Aorta (tissue), 5 donors: ENCODE results near the gene CNN3. TPM values are rescaled to one million over a fixed set of nuclear protein-coding genes. Genes with fewer than 3 reads are reported as not detected.

Experiments
- ATAC-seq: fragments of 200-7000 bp; cut with Tn5 transposase; one replicate; pipeline ENCODE4 v1.9.1; 2022; ENCODE audit warnings: moderate library complexity; ENCODE audit not compliant: low FRiP score
- DNase-seq, 2 donors: peaks; one replicate each; pipeline ENCODE4 v3.0.0-alpha.2; 2020
- H3K27ac ChIP-seq, 2 donors: one replicate each; pipeline ENCODE4 v1.5.1; 2013; ENCODE audit warnings: low read length in 2 of 2, mild to moderate bottlenecking in 2 of 2, moderate library complexity in 2 of 2, control low read depth in 1 of 2, inconsistent platforms in 1 of 2, low read depth in 1 of 2
- H3K27me3 ChIP-seq, 2 donors: one replicate each; pipeline ENCODE4 v1.6.1; 2013; ENCODE audit warnings: control low read depth in 1 of 2, low read length in 1 of 2, mild to moderate bottlenecking in 1 of 2, moderate library complexity in 1 of 2; ENCODE audit not compliant: insufficient read depth in 2 of 2, control insufficient read depth in 1 of 2
- H3K36me3 ChIP-seq, 2 donors: one replicate each; pipeline ENCODE4 v1.6.1; 2013; ENCODE audit warnings: control low read depth in 1 of 2, low read length in 1 of 2, mild to moderate bottlenecking in 1 of 2; ENCODE audit not compliant: insufficient read depth in 2 of 2, control insufficient read depth in 1 of 2
- H3K4me1 ChIP-seq, 2 donors: one replicate each; pipeline ENCODE4 v1.6.1; 2013; ENCODE audit warnings: low read length in 2 of 2, control low read depth in 1 of 2, mild to moderate bottlenecking in 1 of 2, moderate library complexity in 1 of 2; ENCODE audit not compliant: insufficient read depth in 2 of 2, control insufficient read depth in 1 of 2
- H3K4me3 ChIP-seq, 2 donors: one replicate each; pipeline ENCODE4 v1.5.1; 2013; ENCODE audit warnings: low read length in 2 of 2, control low read depth in 1 of 2, mild to moderate bottlenecking in 1 of 2
- H3K9me3 ChIP-seq: one replicate; pipeline ENCODE4 v1.6.1; 2013; ENCODE audit warnings: mild to moderate bottlenecking, low read length; ENCODE audit not compliant: control insufficient read depth
- WGBS, 2 donors: extraction: QIAGEN DNeasy Blood & Tissue Kit; methylation state at CpG; one replicate each; pipeline ENCODE4 v1.1.7; 2013; 5-methylcytosine and 5-hydroxymethylcytosine counted together
- intact Hi-C, 2 donors: fragments of 100-400 bp; cut with DNase I; formaldehyde crosslinking; loops; one replicate each; pipeline versions ENCODE4 v1.14.2 to v1.15.0; 2022
- polyA plus RNA-seq, 2 donors: library from polyadenylated mRNA; stranded (reverse); fragments of 200-250 nt; gene quantifications; one replicate each; pipeline ENCODE4 v1.2.3, GENCODE V29; 2013
- total RNA-seq, 2 donors: library from RNA; stranded (reverse); fragmentation: NEBNext Ultra II Directional; extraction: Animal tissue kit (Norgen Biotek cat#: 25700); gene quantifications; one replicate each; pipeline ENCODE4 v1.2.1, GENCODE V29; 2021
- donor health status: healthy with polysubstance abuse.
- donor health status: Bipolar disorder and iron deficiency.
- donor health status: DM: no; HTN: no; CAD: no.
- donor health status: DM: no; HTN: no; CAD: no.
- donor health status: DM: yes; HTN: yes; CAD: no.

Gene CNN3
- total and polyA plus RNA-seq, 4 donors, result 138 to 463 (median 294) TPM

DNA sequence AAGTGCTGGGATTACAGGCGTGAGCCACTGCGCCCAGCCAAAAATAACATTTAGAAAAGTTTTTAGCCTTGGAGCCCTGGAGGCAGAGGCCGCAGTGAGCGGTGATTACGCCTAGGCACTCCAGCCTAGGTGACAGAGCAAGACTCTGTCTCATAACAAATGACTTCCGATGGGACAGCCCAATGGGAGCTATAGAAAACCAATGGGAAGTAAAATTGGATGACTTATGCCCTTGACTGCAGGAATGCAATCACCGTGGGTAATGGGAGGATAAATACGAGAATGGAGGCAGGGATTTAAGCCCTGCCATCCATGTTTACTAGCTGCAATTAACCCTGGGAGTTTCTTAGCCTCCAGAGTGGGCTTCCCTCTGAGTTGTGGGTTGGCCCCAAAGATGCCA is 37.0 kb upstream of the CNN3 start:
- intact Hi-C loops, result no loop called here
- no peak overlapping the region for H3K27ac ChIP-seq
- 83% methylated on average over 8 of the region's 8 CpGs for WGBS, 2 donors

DNA sequence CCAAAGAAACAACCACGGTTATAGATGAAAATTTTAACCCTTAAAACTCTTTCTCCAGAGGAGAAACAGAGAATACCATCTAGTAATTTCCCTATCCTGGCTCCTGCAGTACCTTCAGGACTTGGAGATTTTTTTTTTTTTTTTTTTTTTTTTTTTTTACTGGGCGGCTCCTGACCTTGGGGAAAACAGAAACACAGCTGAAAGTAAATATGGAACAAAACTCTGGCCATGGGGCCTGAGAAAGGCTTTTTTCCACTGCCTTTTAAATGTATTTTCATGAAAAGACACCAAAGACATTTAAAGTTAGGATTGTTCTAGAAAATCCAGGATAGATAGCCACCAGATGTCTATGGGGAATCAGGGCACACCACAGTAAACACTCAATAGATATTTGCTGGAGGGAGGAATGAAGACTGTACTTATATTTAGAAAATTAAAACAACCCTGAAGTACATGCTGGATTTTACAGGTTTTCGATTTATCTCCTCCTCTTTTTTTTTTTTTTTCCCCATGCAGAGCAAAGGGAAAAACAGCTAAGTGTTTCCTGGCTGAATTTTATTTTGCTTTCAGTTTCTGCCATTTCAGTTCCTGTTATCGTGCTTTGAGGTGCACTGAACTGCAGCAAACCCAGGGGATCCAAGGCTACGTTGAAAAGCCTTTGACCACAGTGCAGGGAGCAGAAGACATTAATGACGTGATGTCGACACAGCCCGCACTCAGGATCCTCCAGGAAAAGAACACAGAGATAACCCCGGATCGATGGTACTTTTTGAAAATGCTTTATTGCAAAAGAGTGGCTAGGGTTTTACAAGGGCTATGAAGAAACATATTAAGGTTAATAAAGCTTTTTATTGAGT is 35.7 kb upstream of the CNN3 start:
- Histone ChIP-seq H3K4me1 (no peaks in the 10 kb centered on the region), H3K4me3 (peak overlapping the region in 1 of 2 donors; percentile 73), H3K9me3 (no peaks in the 10 kb centered on the region), H3K27ac (no peak overlapping the region), H3K27me3 (no peaks in the 10 kb centered on the region), H3K36me3 (no peaks in the 10 kb centered on the region)
- peak; percentile 55 for ATAC-seq
- DNase-seq, result no peak
- intact Hi-C loops, result no loop called here
- WGBS, 2 donors, result 47 to 49% methylated on average over 10 of the region's 10 CpGs

More for the DNA sequence above, 37.0 kb upstream of the CNN3 start:
- DNase-seq (no peak), ATAC-seq (no peak)
- Histone ChIP-seq H3K9me3 (no peaks in the 10 kb centered on the region), H3K4me1 (no peaks in the 10 kb centered on the region), H3K4me3 (no peak overlapping the region), H3K36me3 (no peaks in the 10 kb centered on the region), H3K27me3 (no peaks in the 10 kb centered on the region)

- ATAC-seq (no peak), DNase-seq (no peak)
- Histone ChIP-seq H3K9me3 (no peaks in the 10 kb centered on the region), H3K27ac (no peak overlapping the region), H3K27me3 (no peaks in the 10 kb centered on the region), H3K4me1 (no peaks in the 10 kb centered on the region), H3K36me3 (no peaks in the 10 kb centered on the region), H3K4me3 (no peak overlapping the region)
- intact Hi-C loops, result no loop called here
- WGBS, 2 donors, result 94% methylated on average over 3 of the region's 3 CpGs
These were observed 35.1 kb upstream of the CNN3 start for GRCh38 chr1:94961988-94962387.

DNA sequence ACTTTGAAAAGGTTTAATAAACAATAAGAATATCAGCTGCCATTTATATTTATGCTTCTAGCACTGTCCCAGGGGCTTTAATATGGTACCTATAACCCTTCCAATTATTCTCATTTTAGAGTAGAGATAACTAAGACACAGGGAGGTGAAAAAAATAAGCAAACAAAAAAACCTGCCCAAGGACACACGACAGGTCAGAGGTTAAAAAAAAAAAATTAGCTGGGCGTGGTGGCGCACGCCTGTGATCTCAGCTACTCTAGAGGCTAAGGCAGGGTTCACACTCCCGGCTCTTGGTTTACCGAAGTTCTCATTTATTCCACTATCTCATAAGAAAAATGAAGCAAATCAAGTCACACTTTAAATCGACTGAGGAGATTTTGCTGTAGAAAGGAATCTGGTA is 34.7 kb upstream of the CNN3 start:
- ATAC-seq, result no peak
- Histone ChIP-seq H3K27me3 (no peaks in the 10 kb centered on the region), H3K9me3 (no peaks in the 10 kb centered on the region), H3K4me3 (no peak overlapping the region), H3K27ac (no peak overlapping the region), H3K36me3 (no peaks in the 10 kb centered on the region), H3K4me1 (no peaks in the 10 kb centered on the region)
- no peak for DNase-seq
- intact Hi-C loops, result no loop called here
- 83 to 96% methylated on average over 7 of the region's 7 CpGs for WGBS, 2 donors

DNA sequence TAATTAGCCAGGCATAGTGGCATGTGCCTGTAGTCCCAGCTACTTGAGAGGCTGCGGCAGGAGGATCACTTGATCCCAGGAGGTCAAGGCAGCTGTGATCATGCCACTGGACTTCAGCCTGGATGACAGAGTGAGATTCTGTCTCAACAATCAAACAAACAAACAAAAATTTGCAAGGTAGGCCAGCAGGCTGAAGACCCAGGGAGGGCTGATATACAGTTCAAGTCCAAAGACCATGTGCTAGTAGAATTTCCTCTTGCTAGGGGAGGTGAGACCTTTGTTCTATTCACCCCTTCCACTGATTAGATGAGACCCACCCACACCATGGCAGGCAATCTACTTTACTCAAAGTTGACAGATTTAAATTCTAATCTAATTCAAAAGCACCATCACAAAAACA is 31.2 kb upstream of the CNN3 start:
- Histone ChIP-seq H3K27ac (no peak overlapping the region), H3K36me3 (no peaks in the 10 kb centered on the region), H3K4me1 (no peaks in the 10 kb centered on the region), H3K27me3 (no peaks in the 10 kb centered on the region), H3K4me3 (no peak overlapping the region), H3K9me3 (no peaks in the 10 kb centered on the region)
- 100% methylated on average over 1 of the region's 1 CpG for WGBS, 2 donors
- intact Hi-C loops, result no loop called here
- DNase-seq (no peak), ATAC-seq (no peak)

DNA sequence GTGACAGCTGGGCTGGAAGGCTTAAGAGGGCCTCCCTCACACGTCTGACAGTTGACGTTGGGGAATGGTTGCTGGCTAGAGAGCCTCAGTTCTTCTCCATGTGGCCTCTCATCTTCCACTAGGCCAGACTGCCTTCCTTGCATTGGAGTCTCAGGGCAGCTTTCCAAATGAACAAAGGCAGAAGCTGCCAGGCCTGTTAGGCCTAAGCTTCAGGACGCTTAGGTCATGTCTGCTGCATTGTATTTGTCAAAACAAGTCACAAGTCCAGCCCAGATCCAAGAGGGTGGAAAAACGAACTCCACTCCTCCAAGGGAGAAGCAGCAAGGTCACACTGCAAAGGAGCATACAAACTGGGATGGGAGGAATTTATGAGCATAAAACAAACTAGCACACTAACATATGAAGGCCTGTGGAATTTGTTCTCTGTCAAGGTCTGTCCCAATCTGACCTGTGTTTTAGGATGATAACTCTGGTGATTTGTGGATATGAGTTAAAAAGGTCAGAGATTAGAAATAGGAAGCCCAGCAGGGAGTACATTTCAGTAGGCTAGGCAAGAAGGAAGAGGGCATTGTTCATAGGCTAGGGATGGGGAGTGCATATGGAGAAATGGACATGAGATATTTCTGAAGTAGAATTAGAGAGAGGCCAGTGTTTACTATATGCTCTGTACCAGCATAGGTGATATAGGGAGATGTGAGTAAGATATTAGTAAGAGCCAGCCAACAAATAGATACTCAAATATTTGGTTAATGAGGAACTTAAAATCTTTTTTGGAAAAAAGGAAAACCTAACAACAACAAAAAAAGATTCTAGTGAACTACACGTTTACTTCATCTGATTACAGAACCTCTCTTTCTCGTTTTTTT is 29.1 kb upstream of the CNN3 start:
- no peak overlapping the region for H3K4me3 ChIP-seq
- DNase-seq, result no peak
- H3K9me3 ChIP-seq, result no peaks in the 10 kb centered on the region
- H3K27me3 ChIP-seq, result no peaks in the 10 kb centered on the region
- H3K4me1 ChIP-seq, result no peaks in the 10 kb centered on the region
- peak overlapping the region in 1 of 2 donors; percentile 62 for H3K27ac ChIP-seq
- WGBS, 2 donors, result 7 to 10% methylated on average over 6 of the region's 6 CpGs
- ATAC-seq, result peak; percentile 30
- no peaks in the 10 kb centered on the region for H3K36me3 ChIP-seq
- intact Hi-C loops, result no loop called here

DNA sequence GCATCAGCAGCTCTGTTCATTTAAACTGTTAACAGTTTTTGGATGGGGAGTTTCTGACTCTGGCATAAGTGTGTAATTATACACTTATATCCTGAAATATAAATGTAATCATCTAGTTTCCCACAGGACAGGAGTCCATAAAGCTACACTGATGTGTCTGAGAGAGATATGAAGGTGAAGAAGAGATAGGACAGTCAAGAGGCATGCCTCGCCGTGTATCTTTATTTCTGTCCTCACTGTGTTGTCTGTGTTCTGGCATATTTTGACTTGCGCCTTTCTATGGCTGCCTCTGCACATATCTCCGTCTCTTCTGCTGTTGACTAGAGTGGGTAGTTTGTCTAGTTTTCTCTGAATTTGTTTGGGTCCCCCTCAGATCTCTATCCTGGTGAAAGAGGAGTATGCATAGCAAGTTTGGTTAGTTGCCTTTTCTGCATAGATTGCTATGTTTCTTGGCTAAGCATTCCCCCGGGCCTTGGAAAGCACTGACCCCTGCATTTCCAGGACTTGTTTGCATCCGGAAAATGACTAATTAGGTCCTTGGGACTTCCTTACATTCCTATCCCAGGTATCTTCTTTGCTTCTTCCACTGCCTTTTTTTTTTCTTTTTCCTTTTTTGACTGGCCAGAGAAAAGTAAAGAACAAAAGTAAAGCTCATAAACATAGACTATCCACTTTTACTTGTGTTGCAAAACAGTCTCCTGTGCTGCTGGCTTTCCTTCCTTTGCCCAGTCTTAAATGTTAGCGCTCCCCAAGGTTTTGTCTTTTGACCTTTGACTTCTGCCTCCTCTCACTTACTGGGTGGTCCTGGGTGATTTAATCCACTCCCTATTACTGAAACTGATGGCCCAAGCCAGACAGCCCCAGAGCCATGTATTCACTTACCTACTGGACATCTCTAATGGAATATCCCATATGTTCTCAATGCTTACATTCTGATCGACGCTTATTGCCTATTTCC is 27.6 kb upstream of the CNN3 start:
- intact Hi-C loops, result no loop called here
- no peak overlapping the region for H3K27ac ChIP-seq
- no peak for ATAC-seq

DNA sequence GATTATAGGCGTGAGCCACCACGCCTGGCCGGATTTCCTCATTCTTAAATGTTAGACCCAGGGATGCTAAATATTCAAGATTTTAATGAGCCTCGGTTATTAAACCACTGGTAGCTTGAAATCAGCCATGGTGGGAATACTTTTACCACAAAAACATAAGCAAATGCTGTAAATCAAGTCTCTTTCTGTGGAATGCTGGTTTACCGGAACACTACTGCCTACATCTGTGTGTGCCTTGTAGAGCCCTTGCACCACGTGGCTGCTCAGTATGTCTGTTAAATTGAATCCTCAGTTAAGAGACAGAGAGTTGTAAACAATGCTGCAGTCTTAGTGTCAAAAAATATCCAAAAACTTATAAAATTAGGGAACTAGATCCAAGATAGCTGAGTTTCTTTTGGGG is 26.8 kb upstream of the CNN3 start:
- intact Hi-C loops, result no loop called here
- Histone ChIP-seq H3K9me3 (no peaks in the 10 kb centered on the region), H3K36me3 (no peaks in the 10 kb centered on the region), H3K4me3 (no peak overlapping the region), H3K27me3 (no peaks in the 10 kb centered on the region), H3K4me1 (peaks cover 0 to 3% of the 10 kb centered on the region in 2 donors), H3K27ac (no peak overlapping the region)
- DNase-seq (no peak), ATAC-seq (no peak)
- whole genome bisulfite sequencing, 2 donors, result 80 to 82% methylated on average over 6 of the region's 6 CpGs

More for the DNA sequence above, 27.6 kb upstream of the CNN3 start:
- Histone ChIP-seq H3K9me3 (no peaks in the 10 kb centered on the region), H3K4me3 (no peak overlapping the region), H3K27me3 (no peaks in the 10 kb centered on the region), H3K36me3 (no peaks in the 10 kb centered on the region), H3K4me1 (peaks cover 0 to 3% of the 10 kb centered on the region in 2 donors)
- WGBS, 2 donors, result 49% methylated on average over 9 of the region's 9 CpGs
- no peak for DNase-seq
